Endothelial cell (in vitro differentiated cells): ENCODE data around the gene NFKB1. TPM values are rescaled to one million over a fixed set of nuclear protein-coding genes. Genes with fewer than 3 reads are reported as not detected.

Experiments used
- DNase-seq: peaks from one replicate; pipeline ENCODE4 v3.0.0; 2021; ENCODE audit warnings: low spot score
- H3K27ac Mint-ChIP-seq: one replicate; pipeline ENCODE4 v1.8.0; 2021; ENCODE audit warnings: mixed read lengths, inconsistent platforms; ENCODE audit not compliant: unreplicated experiment
- H3K27me3 Mint-ChIP-seq: one replicate; pipeline ENCODE4 v1.8.0; 2021; ENCODE audit warnings: mild to moderate bottlenecking, moderate library complexity, mixed read lengths, inconsistent platforms; ENCODE audit not compliant: unreplicated experiment
- H3K36me3 Mint-ChIP-seq: one replicate; pipeline ENCODE4 v1.8.0; 2021; ENCODE audit warnings: mild to moderate bottlenecking, low read depth, mixed read lengths, inconsistent platforms; ENCODE audit not compliant: unreplicated experiment
- H3K4me1 Mint-ChIP-seq: one replicate; pipeline ENCODE4 v1.8.0; 2021; ENCODE audit warnings: mild to moderate bottlenecking, mixed read lengths, inconsistent platforms; ENCODE audit not compliant: unreplicated experiment
- H3K4me3 Mint-ChIP-seq: one replicate; pipeline ENCODE4 v1.8.0; 2021; ENCODE audit warnings: mild to moderate bottlenecking, mixed read lengths, inconsistent platforms; ENCODE audit not compliant: unreplicated experiment
- H3K9me3 Mint-ChIP-seq: one replicate; pipeline ENCODE4 v1.8.0; 2021; ENCODE audit warnings: mixed read lengths, inconsistent platforms; ENCODE audit not compliant: unreplicated experiment
- total RNA-seq: library from RNA; stranded (reverse); fragmentation: NEBNext Ultra II Directional; extraction: Animal tissue kit (Norgen Biotek cat#: 25700); gene quantifications from one replicate; pipeline ENCODE4 v1.2.1, GENCODE V29; 2021; ENCODE audit not compliant: unreplicated experiment
- TF ChIP-seq, protein P1 (sequence below): fragments of 200-600 bp; sonication (generic); IDR thresholded peaks from one replicate; pipeline ENCODE4 v1.5.0; 2021; ENCODE audit warnings: antibody characterized with exemption; ENCODE audit not compliant: unreplicated experiment

NFKB1 gene
- total RNA-seq, 1 donor from 2014 or later = 26.0 TPM

DNA sequence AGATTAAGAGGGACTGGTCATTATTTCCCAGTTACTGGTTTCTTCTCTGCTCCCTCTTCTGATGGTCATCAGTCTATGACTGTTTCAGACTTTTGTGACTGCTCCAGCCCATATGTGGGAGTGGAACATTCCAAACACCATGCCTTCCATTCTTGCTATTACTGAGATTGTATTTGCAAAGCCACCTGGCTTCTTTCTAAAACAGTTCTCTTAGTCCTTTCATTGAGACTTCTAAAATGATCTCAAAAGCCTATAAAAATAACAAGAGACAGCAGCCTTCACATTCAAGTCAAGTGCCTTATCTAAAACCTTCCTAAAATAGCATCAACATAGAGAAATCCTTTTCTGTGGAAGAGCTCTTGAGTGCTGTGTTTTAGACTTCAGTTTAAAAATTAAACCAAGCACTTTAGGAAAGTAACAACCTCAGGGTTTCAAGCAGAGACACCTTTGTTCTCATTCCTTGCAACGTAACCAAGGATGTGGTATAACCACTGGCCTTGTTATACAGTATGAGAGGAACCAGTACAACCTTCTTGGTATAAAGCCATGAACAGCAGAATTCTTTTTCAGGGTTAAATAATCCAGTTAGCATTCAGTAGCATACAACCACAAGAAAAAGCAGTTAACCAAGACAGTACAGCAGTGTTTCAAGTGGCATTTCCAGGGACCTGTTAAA lies 97.1 kb downstream of the NFKB1 start:
- no peak overlapping the region for H3K4me3 Mint-ChIP-seq
- no peaks in the 10 kb centered on the region for H3K4me1 Mint-ChIP-seq
- H3K9me3 Mint-ChIP-seq = no peaks in the 10 kb centered on the region
- TF ChIP-seq, protein P1, sequence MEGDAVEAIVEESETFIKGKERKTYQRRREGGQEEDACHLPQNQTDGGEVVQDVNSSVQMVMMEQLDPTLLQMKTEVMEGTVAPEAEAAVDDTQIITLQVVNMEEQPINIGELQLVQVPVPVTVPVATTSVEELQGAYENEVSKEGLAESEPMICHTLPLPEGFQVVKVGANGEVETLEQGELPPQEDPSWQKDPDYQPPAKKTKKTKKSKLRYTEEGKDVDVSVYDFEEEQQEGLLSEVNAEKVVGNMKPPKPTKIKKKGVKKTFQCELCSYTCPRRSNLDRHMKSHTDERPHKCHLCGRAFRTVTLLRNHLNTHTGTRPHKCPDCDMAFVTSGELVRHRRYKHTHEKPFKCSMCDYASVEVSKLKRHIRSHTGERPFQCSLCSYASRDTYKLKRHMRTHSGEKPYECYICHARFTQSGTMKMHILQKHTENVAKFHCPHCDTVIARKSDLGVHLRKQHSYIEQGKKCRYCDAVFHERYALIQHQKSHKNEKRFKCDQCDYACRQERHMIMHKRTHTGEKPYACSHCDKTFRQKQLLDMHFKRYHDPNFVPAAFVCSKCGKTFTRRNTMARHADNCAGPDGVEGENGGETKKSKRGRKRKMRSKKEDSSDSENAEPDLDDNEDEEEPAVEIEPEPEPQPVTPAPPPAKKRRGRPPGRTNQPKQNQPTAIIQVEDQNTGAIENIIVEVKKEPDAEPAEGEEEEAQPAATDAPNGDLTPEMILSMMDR = no peak
- no peak overlapping the region for H3K27ac Mint-ChIP-seq
- DNase-seq = no peak
- no peaks in the 10 kb centered on the region for H3K27me3 Mint-ChIP-seq
- peaks cover 26% of the 10 kb centered on the region for H3K36me3 Mint-ChIP-seq

DNA sequence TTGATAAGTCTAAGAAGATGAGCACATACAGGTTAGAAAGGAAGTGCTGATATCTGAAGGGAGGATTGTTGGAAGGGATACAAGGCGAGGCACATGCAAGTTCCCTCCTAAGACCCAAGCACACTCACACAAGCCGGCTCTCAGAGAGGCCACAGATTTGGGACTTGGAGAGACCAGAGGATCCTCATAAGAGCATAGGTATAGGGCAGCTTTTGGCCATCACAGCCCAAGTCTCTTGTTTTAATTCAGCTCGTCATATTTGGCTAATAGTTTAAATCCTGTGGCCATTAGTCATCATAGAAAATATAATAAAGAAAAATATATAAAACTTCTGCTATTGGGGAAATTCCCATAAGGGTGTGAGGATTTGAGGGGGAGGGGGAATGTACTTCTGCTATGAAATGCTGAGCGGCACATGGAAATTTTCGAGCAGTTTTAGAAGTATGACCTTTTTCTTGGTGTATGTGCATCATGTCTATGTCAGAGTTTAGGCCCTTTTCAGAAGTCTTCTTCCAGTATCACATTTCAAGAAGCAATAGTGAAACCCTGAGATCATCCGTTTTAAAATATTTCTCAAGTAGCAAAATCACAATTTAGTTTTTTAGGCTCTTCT lies 97.7 kb downstream of the NFKB1 start:
- no peak for DNase-seq
- Mint-ChIP-seq H3K36me3 (peaks cover 32% of the 10 kb centered on the region), H3K27ac (no peak overlapping the region), H3K4me3 (no peak overlapping the region), H3K27me3 (no peaks in the 10 kb centered on the region), H3K9me3 (no peaks in the 10 kb centered on the region), H3K4me1 (no peaks in the 10 kb centered on the region)
- TF ChIP-seq, protein P1 = no peak

DNA sequence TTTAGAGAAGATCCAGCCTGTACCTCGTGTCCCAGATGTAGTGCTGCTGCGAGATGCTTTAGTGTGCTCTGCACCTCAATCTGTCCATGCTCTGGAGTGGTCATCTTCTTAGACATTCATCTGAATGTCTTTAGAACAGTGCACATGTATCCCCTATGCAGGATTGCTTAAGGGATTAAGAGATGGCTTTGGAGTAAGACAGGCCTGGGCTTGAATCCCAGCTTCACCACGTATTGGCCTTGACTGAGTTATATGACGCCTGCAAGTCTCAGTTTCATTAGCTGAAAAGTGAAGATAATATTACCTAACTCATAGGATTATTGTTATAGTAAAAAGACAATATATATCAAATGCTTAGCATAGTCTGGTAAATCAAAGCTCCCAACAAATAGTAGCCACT lies 98.3 kb downstream of the NFKB1 start:
- TF ChIP-seq, protein P1 = no peak
- Mint-ChIP-seq H3K27me3 (no peaks in the 10 kb centered on the region), H3K9me3 (no peaks in the 10 kb centered on the region), H3K27ac (no peak overlapping the region), H3K4me1 (no peaks in the 10 kb centered on the region), H3K36me3 (peaks cover 32% of the 10 kb centered on the region), H3K4me3 (no peak overlapping the region)
- no peak for DNase-seq

DNA sequence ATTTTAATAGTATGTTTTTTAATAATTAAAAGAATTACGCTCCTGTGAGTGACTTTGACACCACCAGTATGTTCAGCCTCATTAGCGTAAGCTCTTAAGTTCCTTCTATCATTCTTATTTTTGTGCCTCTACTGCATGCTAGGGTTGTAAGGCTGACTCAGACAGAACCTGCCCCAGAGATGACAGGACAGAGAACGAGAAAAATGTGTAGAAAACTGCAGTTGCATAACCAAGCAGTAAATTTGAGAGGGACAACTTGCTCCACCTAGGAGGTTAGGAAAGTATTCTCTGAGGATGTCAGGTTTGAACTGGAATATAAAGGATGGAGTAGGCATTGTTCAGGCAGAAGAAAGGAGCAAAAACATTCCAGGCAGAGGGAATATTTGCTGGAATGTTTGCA lies 98.7 kb downstream of the NFKB1 start:
- Mint-ChIP-seq H3K27me3 (no peaks in the 10 kb centered on the region), H3K4me3 (no peak overlapping the region), H3K36me3 (peaks cover 32% of the 10 kb centered on the region), H3K27ac (no peak overlapping the region), H3K9me3 (no peaks in the 10 kb centered on the region), H3K4me1 (no peaks in the 10 kb centered on the region)
- DNase-seq = no peak
- TF ChIP-seq, protein P1 = no peak

DNA sequence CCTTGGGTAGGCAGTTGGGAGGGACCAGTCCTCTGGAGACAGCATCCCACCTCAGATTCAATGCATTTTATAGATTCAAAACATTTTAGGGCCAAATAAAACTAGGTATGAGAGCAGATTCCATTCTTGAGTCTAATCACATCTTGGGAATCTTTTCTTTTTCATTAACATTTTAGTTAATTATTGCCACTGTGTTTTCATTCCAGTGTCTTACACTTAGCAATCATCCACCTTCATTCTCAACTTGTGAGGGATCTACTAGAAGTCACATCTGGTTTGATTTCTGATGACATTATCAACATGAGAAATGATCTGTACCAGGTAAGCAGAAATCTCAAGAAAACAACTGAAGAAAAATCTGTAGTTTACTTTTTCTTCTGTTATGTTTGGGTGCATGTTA lies 99.5 kb downstream of the NFKB1 start:
- TF ChIP-seq, protein P1 = no peak
- H3K36me3 Mint-ChIP-seq = peaks cover 32% of the 10 kb centered on the region
- no peaks in the 10 kb centered on the region for H3K4me1 Mint-ChIP-seq
- DNase-seq = no peak
- no peaks in the 10 kb centered on the region for H3K27me3 Mint-ChIP-seq
- H3K4me3 Mint-ChIP-seq = no peak overlapping the region
- H3K9me3 Mint-ChIP-seq = no peaks in the 10 kb centered on the region
- H3K27ac Mint-ChIP-seq = no peak overlapping the region
